CD4-positive, alpha-beta T cell treated with Interleukin-21 for 1 hour (primary cell): ENCODE measurements around the gene CTNNA1.
"Not testable (repeated sequence)": the region's sequence is repeated elsewhere in the genome, so short reads cannot be mapped to it uniquely, and the experiment has no call there.

Experiments used
- DNase-seq: peaks from one replicate; pipeline ENCODE4 v3.0.0-alpha.2; 2020

CTNNA1 gene

GRCh38 chr5:138725153-138725817 is 27.9 kb upstream of the CTNNA1 start:
- no peak for DNase-seq

- no peak for DNase-seq
These were observed 27.3 kb upstream of the CTNNA1 start for GRCh38 chr5:138725818-138726416.

- DNase-seq: no peak
These were observed 26.4 kb upstream of the CTNNA1 start for GRCh38 chr5:138726848-138727247.

- not testable (repeated sequence) for DNase-seq
These were observed 22.7 kb upstream of the CTNNA1 start for GRCh38 chr5:138730496-138730895.

DNA sequence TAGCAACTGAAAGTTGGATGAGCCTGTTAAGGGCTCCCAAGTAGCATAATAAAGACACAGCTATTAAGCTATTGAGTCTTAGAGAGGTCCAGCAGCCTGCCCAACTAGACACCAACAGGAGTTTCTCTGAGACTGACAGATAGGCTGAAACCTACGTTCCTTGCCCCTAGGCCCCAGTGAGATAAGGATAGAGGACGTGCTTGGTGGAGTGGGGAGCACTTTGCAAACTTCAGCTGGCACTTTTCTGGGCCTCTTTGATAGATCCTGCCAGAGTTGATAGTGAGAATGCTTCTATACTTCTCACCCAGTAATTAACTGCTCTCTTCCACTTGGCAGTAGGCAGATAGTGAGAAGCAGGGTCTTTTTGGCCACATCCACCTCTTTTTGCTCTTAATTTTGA is 20.8 kb upstream of the CTNNA1 start:
- no peak for DNase-seq

GRCh38 chr5:138732933-138733332 is 20.3 kb upstream of the CTNNA1 start:
- no peak for DNase-seq

DNA sequence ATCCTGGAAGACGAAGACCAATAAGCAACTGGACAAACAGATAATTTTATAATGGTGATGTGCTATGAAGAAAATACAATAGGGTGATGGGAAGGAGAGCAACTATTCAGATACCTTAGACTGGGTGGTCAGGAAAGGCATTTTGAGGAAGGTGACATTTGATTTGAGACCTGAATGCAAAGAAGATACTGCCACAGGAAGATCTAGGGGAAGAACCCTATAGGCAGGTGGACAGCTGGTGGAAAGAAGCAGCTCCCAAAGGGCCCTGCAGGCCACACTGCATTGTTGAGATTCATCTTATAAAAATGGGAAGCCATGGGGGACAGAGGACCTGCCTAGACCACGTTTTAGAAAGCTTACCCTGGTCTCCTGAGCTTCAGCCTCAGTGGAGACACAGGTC is 19.7 kb upstream of the CTNNA1 start:
- DNase-seq: no peak

DNA sequence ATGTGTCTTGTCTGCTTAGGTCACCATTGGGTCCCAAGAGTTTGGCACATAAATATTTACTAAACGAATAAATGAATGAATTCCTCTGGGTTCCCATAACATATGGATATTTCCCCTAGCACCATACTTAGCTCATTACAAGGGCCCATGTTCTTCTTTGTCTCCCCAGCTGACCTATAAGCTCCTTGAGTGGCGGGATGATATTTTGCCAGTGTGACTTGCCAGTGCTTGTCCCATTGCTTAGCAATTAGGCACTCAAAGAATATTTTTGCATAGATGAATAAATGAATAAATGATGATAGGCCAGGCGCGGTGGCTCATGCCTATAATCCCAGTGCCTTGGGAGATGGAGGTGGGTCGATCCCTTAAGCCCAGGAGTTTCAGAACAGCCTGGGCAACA is 16.9 kb upstream of the CTNNA1 start:
- DNase-seq: no peak

- no peak for DNase-seq
These were observed 15.5 kb upstream of the CTNNA1 start for GRCh38 chr5:138737494-138738265.

DNA sequence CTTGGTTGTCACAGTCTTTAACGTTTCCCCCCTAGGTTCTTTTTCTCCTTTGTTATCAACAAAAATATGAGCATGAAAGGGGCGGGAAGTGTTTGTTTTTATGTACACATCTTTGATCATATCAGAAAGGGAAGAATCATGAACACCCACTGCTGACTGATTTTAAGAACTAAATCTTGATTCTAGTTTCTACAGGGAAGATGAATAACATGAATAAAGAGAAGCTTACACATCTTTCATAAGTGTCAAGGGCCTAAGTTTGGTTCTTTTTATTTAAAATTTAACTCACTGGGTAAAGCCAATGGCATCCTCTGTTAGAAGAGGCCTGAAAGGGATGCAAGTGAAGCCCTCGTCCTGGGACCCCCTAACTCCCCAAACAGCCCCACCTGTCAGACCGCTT is 14.8 kb upstream of the CTNNA1 start:
- DNase-seq: no peak

- no peak for DNase-seq
These were observed 13.3 kb upstream of the CTNNA1 start for GRCh38 chr5:138739938-138740337.

GRCh38 chr5:138743484-138743883 is 9.7 kb upstream of the CTNNA1 start:
- no peak for DNase-seq

- DNase-seq: no peak
These were observed 8.0 kb upstream of the CTNNA1 start for GRCh38 chr5:138745268-138745667.

- no peak for DNase-seq
These were observed 4.6 kb upstream of the CTNNA1 start for GRCh38 chr5:138748630-138749081.

DNA sequence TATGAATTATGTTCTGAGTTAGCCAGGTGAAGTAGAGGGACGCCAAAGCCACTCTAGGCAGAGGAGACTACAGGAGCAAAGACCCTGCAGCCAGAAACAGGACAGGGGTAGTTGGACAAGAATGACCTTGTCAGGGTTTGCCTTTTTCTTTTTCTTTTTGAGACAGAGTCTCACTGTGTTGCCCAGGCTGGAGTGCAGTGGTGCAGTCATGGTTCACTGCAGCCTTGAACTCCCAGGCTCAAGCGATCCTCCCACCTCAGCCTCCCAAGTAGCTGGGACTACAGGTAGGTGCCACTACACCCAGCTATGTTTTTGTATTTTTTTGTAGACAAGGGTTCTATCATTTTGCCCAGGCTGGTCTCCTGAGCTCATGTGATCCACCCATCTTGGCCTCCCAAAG is 1.9 kb upstream of the CTNNA1 start:
- not testable (repeated sequence) for DNase-seq

GRCh38 chr5:138752341-138752950 is 779 bp upstream of the CTNNA1 start:
- no peak for DNase-seq

- DNase-seq: no peak
These were observed 821 bp downstream of the CTNNA1 start for GRCh38 chr5:138753794-138754698.

GRCh38 chr5:138754699-138755057 is 1.5 kb downstream of the CTNNA1 start:
- DNase-seq: no peak

DNA sequence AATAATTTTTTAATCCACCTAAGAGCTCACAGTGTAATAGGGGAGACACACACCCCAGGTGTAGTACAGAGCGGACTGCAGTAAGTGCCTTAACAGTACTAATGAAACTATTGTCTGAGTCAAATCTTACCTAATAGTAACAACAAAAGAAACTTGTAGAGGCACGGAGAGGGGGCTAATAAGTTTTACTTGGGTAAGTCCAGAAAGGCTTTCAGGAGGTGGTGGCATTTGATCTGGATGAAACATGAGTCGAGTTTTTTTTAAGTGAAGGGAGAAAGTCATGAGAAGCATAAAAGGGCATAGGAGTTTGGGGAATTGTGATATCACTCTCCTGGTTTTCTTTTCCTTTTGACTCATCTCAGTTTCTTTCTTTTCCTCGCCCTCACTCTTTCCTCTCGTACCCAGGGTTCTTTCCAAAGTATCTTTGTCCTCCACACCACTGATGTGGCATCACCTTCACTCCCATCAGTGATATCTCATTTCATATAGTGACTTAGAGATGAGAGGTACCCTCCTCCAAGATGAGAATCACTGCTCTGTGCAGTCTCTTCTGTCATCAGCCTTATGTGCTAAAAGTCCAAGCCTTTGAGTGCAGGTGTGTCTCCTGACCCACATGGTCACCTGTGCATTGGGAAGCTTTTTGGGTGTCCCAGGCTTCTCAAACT is 2.0 kb downstream of the CTNNA1 start:
- no peak for DNase-seq

- DNase-seq: no peak
These were observed 4.0 kb downstream of the CTNNA1 start for GRCh38 chr5:138757061-138757776.

DNA sequence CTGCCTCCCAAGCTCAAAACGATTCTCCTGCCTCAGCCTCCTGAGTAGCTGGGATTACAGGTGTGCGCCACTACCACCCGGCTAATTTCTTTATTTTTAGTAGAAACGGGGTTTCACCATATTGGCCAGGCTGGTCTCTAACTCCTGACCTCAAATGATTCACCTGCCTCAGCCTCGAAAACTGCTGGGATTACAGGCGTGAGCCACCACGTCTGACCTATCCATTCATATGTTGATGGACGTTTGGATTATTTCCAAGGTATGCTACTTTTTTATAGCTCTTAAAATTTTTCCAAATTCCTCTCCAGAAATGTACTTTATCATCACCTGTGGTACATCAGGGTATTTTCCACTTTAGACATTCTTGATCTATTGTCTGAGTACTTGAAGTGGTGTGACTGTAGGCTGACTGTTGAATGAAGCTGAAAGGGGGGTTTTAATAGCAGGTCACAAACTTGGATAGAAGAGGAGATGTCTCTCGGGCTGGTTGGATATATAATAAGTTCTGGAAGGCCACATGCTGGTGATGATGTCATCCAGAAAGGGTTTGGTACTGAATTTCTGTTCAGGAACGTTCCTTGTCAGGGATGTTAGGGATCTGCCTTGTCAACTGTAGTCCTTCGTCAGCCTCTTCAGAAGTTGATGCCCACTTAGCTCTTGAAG is 7.4 kb downstream of the CTNNA1 start:
- DNase-seq: no peak
